WERI-Rb-1 (cell line): ENCODE data around the gene GRID1.

Experiments
- DNase-seq: peaks from one replicate; pipeline ENCODE4 v3.0.0-alpha.2; 2020
- H3K27ac ChIP-seq: fragments of 250-450 bp; sonication (Bioruptor Pico); 2 replicates; pipeline ENCODE4 v1.5.1; 2020; ENCODE audit warnings: mild to moderate bottlenecking, moderate library complexity
- H3K27me3 ChIP-seq: fragments of 250-450 bp; sonication (Bioruptor Pico); 2 replicates; pipeline ENCODE4 v1.5.1; 2021; ENCODE audit warnings: mild to moderate bottlenecking, low read depth, moderate library complexity; ENCODE audit not compliant: insufficient read depth, severe bottlenecking
- H3K36me3 ChIP-seq: fragments of 250-450 bp; sonication (Bioruptor Pico); 2 replicates; pipeline ENCODE4 v1.5.1; 2020; ENCODE audit warnings: mild to moderate bottlenecking, moderate library complexity
- H3K4me3 ChIP-seq: 2 replicates; pipeline ENCODE4 v1.5.1; 2011; ENCODE audit warnings: low read depth, mild to moderate bottlenecking, control low read depth, low read length
- H3K9me3 ChIP-seq: fragments of 250-450 bp; sonication (Bioruptor Pico); 2 replicates; pipeline ENCODE4 v1.5.1; 2021; ENCODE audit warnings: mild to moderate bottlenecking, moderate library complexity; ENCODE audit not compliant: severe bottlenecking
- CTCF ChIP-seq: IDR thresholded peaks from 2 replicates; pipeline ENCODE4 v1.5.1; 2011; ENCODE audit warnings: low read depth, mild to moderate bottlenecking, control low read depth, inconsistent platforms, low read length

GRID1 gene

GRCh38 chr10:86347856-86348255, 18.7 kb downstream of the GRID1 start:
- Histone ChIP-seq H3K27ac (no peak overlapping the region), H3K36me3 (no peaks in the 10 kb centered on the region), H3K4me3 (no peak overlapping the region), H3K27me3 (no peaks in the 10 kb centered on the region), H3K9me3 (no peaks in the 10 kb centered on the region)
- DNase-seq = no peak
- no peak for TF ChIP-seq CTCF

- no peaks in the 10 kb centered on the region for H3K27me3 ChIP-seq
- H3K27ac ChIP-seq = no peak overlapping the region
- H3K9me3 ChIP-seq = no peaks in the 10 kb centered on the region
- H3K36me3 ChIP-seq = no peaks in the 10 kb centered on the region
- TF ChIP-seq CTCF = no peak
- no peak for DNase-seq
- no peak overlapping the region for H3K4me3 ChIP-seq
Observed at GRCh38 chr10:86346799-86347665, 19.6 kb downstream of the GRID1 start.

- Histone ChIP-seq H3K27ac (0 out of 2 replicates have a peak overlapping the region, but pooled peaks have one; percentile 40), H3K9me3 (no peaks in the 10 kb centered on the region), H3K4me3 (no peak overlapping the region), H3K27me3 (no peaks in the 10 kb centered on the region), H3K36me3 (no peaks in the 10 kb centered on the region)
- TF ChIP-seq CTCF = no peak
- DNase-seq = peak; percentile 87
Observed at GRCh38 chr10:86345859-86346798, 20.5 kb downstream of the GRID1 start.

GRCh38 chr10:86345296-86345858, 21.2 kb downstream of the GRID1 start:
- no peak overlapping the region for H3K4me3 ChIP-seq
- no peak for DNase-seq
- TF ChIP-seq CTCF = no peak

GRCh38 chr10:86344714-86345161, 21.9 kb downstream of the GRID1 start:
- Histone ChIP-seq H3K9me3 (no peaks in the 10 kb centered on the region), H3K27ac (no peak overlapping the region), H3K4me3 (no peak overlapping the region), H3K36me3 (no peaks in the 10 kb centered on the region), H3K27me3 (no peaks in the 10 kb centered on the region)
- no peak; the same call in 1 of the 2 replicates for TF ChIP-seq CTCF
- no peak for DNase-seq

More at GRCh38 chr10:86345296-86345858, 21.2 kb downstream of the GRID1 start:
- H3K27ac ChIP-seq = no peak overlapping the region
- H3K9me3 ChIP-seq = no peaks in the 10 kb centered on the region
- H3K27me3 ChIP-seq = no peaks in the 10 kb centered on the region
- no peaks in the 10 kb centered on the region for H3K36me3 ChIP-seq
